Liver (tissue), 2 donors: ENCODE results near the gene GJB1.

Experiments
- RXRA ChIP-seq, 2 donors: IDR thresholded peaks; 2 replicates each; pipeline ENCODE4 v1.6.1; 2017 to 2018; ENCODE audit warnings: antibody characterized with exemption in 2 of 2, mild to moderate bottlenecking in 1 of 2
- ZBTB33 ChIP-seq: IDR thresholded peaks from 2 replicates; pipeline ENCODE4 v1.6.1; 2016; ENCODE audit warnings: antibody characterized with exemption
- donor health status: healthy.

DNA sequence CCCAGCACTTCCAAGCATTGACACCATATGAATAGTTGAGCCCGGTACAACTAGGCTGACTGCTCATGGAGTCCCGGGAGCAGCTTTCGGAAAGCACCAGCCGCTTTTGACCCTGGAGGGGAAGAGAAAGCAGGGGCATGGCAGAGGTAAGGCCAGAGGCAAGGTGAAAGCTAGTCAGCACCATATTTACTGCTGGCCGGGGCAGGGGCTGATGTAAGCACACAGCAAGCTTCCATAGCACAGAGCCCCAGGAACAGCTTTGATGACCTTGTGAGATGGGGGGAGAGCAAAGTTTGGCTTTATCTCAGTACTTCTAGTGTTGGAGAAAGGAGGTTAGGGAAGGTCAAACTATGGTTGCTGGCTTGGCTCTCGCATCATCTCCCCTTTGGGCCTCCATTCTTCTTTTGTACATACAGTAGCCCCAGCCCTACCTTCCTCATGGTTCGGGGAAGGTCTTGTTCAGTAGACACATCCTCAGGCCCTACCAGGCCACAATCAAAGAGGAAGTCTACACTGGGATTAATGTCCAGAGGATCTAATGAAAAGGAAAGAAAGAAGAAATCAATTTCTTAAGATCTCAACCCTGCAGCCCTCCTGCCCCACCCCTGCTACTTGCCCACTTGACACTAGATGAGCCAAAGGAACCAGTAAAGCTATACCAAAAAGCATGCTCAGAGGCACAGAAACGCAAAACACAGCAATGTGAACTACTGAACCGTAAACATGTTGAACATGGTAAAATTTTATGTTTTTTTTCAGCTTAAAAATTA, 21.5 kb downstream of the GJB1 start:
- TF ChIP-seq ZBTB33 (no peak), RXRA (IDR thresholded peaks at IDR 0.05) (no peak)
